HEK293T (cell line): ENCODE data around the gene CHMP6.

Experiments
- BHLHE40 ChIP-seq: fragments of 450-650 bp; IDR thresholded peaks from 2 replicates; pipeline ENCODE4 v1.6.1; 2016; ENCODE audit warnings: mild to moderate bottlenecking, moderate library complexity, borderline replicate concordance
- ELF4 ChIP-seq: fragments of 450-650 bp; IDR thresholded peaks from 2 replicates; pipeline ENCODE4 v1.6.1; 2017; ENCODE audit warnings: antibody characterized with exemption
- FOXK2 ChIP-seq: fragments of 450-650 bp; IDR thresholded peaks from 2 replicates; pipeline ENCODE4 v1.6.1; 2016; ENCODE audit warnings: mild to moderate bottlenecking
- HDGF ChIP-seq: fragments of 450-650 bp; IDR thresholded peaks from 2 replicates; pipeline ENCODE4 v1.6.1; 2017; ENCODE audit warnings: antibody characterized with exemption, borderline replicate concordance
- L3MBTL2 ChIP-seq: fragments of 450-650 bp; conservative IDR thresholded peaks from 2 replicates; pipeline ENCODE4 v1.6.1; 2016; ENCODE audit warnings: mild to moderate bottlenecking
- LEF1 ChIP-seq: fragments of 450-650 bp; IDR thresholded peaks from 2 replicates; pipeline ENCODE4 v1.6.1; 2017; ENCODE audit warnings: mild to moderate bottlenecking, borderline replicate concordance
- NFRKB ChIP-seq: fragments of 450-650 bp; IDR thresholded peaks from 2 replicates; pipeline ENCODE4 v1.6.1; 2016; ENCODE audit warnings: mild to moderate bottlenecking, moderate library complexity
- PKNOX1 ChIP-seq: fragments of 450-650 bp; IDR thresholded peaks from 2 replicates; pipeline ENCODE4 v1.6.1; 2016
- SP1 ChIP-seq: fragments of 450-650 bp; IDR thresholded peaks from 2 replicates; pipeline ENCODE4 v1.6.1; 2017
- SUZ12 ChIP-seq: fragments of 450-650 bp; IDR thresholded peaks from 2 replicates; pipeline ENCODE4 v1.6.1; 2016; ENCODE audit warnings: mild to moderate bottlenecking
- ZNF384 ChIP-seq: fragments of 450-650 bp; IDR thresholded peaks from 2 replicates; pipeline ENCODE4 v1.6.1; 2016

- TF ChIP-seq SP1 (no peak), ELF4 (no peak), PKNOX1 (no peak), ZNF384 (no peak), FOXK2 (no peak), NFRKB (no peak), BHLHE40 (no peak), SUZ12 (no peak), L3MBTL2 (no peak), LEF1 (no peak), HDGF (no peak)
Measured at GRCh38 chr17:81034168-81034777, 42.6 kb downstream of the CHMP6 start.
